Eye (tissue), 1 donor: ENCODE results near the gene CAND2.
A peak's percentile ranks its signal among the peaks of the same experiment; 100 is the strongest.
"Not testable (repeated sequence)": the region's sequence is repeated elsewhere in the genome, so short reads cannot be mapped to it uniquely, and the experiment has no call there.

ENCODE experiments used
- DNase-seq: peaks from one replicate; pipeline ENCODE4 v3.0.0-alpha.2; 2015

CAND2 gene

GRCh38 chr3:12772462-12772861, 24.0 kb upstream of the CAND2 start:
- DNase-seq, result no peak

GRCh38 chr3:12773030-12773709, 23.3 kb upstream of the CAND2 start:
- DNase-seq, result no peak

- no peak for DNase-seq
These were observed 22.8 kb upstream of the CAND2 start for GRCh38 chr3:12773710-12774086.

- DNase-seq, result no peak
These were observed 21.9 kb upstream of the CAND2 start for GRCh38 chr3:12774619-12775018.

- DNase-seq, result no peak
These were observed 21.3 kb upstream of the CAND2 start for GRCh38 chr3:12775226-12775625.

GRCh38 chr3:12775970-12776369, 20.5 kb upstream of the CAND2 start:
- DNase-seq, result not testable (repeated sequence)

- DNase-seq, result no peak
These were observed 19.3 kb upstream of the CAND2 start for GRCh38 chr3:12777171-12777570.

GRCh38 chr3:12780751-12781150, 15.7 kb upstream of the CAND2 start:
- DNase-seq, result no peak

DNA sequence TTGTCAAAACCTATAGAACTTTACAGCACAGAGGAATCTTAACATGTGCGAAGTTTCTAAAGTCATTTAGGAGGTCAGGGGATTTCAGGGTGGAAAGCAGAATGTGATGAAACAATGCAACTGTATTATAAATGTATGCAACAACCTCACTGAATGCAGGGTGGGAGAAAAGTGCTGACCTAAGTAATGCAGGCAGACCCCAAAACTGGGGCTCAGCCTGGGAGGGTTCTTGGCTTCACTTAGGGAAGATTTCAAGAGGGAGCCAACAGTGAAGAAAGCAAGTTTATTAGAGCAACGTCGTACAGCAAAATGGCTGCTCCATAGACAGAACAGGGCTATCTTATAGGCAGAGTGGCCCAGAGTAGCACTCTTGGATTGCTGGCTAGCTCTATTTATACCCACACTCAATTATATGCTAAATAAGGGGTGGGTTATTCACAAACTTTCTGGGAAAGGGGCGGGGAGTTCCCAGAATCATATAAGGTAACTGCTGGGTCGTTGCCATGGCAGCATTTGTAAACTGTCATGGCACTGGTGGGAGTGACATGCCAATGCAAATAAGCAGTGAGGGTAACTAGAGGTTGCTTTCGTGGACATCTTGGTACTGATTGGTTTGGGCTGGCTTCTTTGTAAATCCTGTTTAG, 14.2 kb upstream of the CAND2 start:
- DNase-seq, result peak; percentile 25

DNA sequence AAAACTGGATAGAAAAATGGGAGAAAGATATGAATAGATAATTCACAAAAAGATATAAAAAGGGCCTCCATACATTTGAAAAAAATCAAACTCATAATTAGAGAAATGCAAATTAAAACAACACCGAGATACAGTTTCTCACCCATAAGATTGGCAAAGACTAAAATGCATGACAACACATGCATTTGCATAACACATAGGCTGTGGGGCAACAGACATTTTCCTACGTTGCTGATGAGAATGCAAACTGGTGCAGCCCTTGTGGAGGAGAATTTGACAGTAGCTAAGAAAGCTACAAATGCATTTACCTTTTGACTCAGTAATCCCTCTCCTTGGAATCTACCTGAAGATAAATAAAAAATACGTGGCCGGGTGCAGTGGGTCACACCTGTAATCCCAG, 11.4 kb upstream of the CAND2 start:
- DNase-seq, result no peak

GRCh38 chr3:12787346-12787745, 9.1 kb upstream of the CAND2 start:
- DNase-seq, result not testable (repeated sequence)

- not testable (repeated sequence) for DNase-seq
These were observed 8.4 kb upstream of the CAND2 start for GRCh38 chr3:12787967-12788690.

GRCh38 chr3:12791430-12791829, 5.0 kb upstream of the CAND2 start:
- no peak for DNase-seq

DNA sequence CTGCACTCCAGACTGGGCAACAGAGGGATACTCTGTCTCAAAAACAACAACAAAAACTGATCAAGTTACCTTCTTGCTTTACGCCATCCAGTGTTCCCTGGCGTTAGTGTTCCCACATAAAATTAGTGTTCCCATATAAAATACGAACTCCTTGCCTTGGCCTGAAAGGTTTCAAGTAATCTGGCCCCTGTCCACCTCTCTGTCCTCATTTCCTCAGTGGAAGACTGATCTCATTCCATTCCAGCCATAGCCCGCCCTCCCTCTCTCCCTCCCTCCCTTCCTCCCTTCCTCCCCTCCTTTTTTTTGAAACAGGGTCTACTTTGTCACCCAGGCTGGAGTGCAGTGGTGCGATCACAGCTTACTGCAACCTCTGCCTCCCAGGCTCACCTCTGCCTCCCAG, 2.8 kb upstream of the CAND2 start:
- no peak for DNase-seq

- peak; percentile 40 for DNase-seq
These were observed 828 bp downstream of the CAND2 start for GRCh38 chr3:12797124-12797891.

GRCh38 chr3:12797892-12798558, 1.5 kb downstream of the CAND2 start:
- peak; percentile 27 for DNase-seq

DNA sequence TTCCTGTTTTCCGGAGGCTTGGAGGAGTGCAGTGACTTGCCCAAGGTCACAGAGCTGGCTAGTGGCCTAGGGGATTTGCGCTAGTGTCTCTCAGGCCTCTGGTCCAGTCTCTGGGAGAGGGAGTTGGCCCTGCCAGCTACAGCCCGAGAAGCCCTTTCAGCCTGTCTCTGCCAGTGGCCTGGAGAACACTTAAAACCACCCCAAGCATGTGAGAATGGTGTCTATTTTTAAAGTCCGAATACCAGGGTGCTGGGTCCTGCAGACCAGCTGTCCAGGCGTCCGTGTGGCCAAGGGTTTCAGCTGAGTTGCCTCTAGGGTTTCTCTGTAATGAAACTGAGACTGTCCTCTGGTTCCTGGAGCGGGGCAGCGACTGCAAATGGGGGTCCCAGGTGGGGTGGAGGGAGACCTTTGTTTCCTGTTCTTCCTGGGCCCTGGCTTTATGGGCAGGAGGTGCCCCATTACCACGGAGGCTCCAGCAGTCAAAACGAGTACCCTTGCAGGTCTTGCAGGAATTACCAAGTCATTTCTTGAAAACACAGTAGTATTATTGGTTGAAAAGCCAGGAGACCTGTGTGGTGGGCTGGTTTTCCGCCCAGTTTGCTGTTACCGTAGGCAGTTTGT, 2.2 kb downstream of the CAND2 start:
- no peak for DNase-seq

DNA sequence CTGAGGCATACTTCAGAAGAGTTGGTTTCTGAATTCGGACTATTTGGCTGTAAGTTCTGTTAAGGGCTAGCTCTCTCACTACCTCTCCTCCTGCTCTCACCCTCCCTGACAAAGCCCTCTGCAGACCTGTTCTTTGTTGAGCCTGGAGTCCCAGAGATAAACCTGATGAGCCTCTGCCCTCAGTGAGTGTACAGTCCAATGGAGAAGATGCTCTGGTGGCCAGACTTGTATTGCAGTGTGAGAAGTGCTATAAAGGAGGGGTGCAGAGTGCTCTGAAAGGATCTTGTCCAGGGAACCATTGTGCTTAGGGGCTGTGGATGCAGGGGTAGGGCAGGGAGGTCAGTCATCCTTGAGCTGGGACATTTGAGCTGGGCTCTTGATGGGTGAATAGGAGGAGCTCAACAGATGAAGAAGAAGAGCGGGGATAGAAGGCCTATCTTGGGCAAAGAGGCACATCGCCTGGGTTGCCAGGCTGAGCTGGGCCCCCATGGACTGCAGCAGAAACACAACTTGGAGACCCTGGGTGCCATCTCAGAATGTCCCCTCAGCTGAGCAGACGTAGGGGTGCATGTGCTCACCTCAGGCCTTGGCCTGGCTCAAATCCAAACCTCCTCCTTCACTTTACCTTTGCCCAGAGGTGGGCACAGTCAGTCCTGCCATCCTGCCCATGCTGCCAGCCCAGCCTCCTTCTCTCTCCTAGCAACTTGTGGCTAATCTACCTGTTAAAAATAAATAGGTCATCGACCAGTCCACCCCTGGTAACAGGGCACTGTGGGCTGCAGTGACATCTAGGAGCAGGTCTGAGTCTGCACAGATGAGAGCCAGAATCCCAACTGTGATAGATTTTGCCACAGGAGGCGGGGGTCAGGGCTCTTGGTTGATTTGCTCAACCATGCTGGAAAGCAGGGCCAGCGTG, 3.3 kb downstream of the CAND2 start:
- no peak for DNase-seq

DNA sequence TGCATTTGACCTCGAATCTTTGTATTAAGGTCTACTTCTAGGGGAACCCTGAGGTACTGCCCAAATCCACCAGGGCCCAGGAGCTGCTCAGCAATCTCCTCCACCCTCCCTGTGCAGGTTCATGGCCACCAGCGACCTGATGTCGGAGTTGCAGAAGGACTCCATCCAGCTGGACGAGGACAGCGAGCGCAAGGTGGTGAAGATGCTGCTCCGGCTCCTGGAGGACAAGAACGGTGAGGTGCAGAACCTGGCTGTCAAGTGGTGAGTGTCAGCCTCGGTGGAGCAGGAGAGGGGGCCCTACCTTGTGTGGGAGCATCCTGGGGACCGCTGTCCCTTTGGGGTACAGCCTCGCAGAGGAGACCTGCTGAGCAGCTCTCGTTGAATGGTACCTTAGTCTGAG, 6.9 kb downstream of the CAND2 start:
- no peak for DNase-seq

DNA sequence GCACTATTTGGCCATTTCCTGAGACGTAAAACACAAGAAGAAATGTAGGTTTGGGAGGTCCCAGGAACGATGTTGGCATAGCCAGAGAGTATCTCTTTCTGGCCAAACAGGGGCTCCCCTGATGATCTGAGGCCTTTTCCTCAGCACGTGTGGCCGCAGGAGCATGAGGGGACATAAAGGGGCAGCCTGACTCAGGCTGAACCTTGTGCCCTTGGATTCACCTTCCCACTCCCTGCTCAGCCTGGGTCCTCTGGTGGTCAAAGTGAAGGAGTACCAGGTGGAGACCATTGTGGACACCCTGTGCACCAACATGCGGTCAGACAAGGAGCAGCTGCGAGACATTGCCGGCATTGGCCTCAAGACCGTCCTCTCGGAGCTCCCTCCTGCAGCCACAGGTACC, 10.6 kb downstream of the CAND2 start:
- no peak for DNase-seq
